ENCODE results near the gene SRRD. TPM values are rescaled to one million over a fixed set of nuclear protein-coding genes. Genes with fewer than 3 reads are reported as not detected.

Gene SRRD
- total RNA-seq, 1 experiment from 2014 or later: 37.1 TPM

GRCh38 chr22:26481112-26481693 lies 2.5 kb upstream of the SRRD start:
- no peak for DNase-seq (ENCODE audit: low read depth)

DNA sequence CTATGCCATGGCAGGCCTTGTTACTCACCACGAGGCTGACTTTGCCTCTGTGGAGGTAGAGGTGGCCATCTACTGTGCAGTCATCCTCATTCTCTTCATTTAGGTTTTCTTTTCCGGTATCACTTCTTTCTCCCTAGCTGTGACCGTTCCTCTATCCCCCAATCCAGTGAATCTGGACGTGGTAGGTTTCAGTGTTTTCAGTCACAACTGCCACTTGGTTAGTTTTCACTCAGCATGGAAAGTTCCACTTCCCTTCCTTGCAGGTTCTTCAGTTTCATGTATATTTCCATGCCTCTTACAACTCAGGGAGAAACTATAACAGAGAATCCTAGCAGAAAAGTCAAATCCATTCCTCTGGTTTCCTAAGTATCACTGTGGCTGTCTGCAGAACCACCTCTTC lies 2.0 kb upstream of the SRRD start:
- DNase-seq (ENCODE audit: low read depth): no peak

- DNase-seq (ENCODE audit: low read depth): no peak
Measured at GRCh38 chr22:26482161-26482560, 1.5 kb upstream of the SRRD start.

GRCh38 chr22:26483043-26483438 lies 636 bp upstream of the SRRD start:
- DNase-seq (ENCODE audit: low read depth): no peak

GRCh38 chr22:26484360-26484706 lies 656 bp downstream of the SRRD start:
- DNase-seq (ENCODE audit: low read depth): no peak

- DNase-seq (ENCODE audit: low read depth): no peak
Measured at GRCh38 chr22:26485013-26485412, 1.3 kb downstream of the SRRD start.

- no peak for DNase-seq (ENCODE audit: low read depth)
Measured at GRCh38 chr22:26485806-26486390, 2.2 kb downstream of the SRRD start.

DNA sequence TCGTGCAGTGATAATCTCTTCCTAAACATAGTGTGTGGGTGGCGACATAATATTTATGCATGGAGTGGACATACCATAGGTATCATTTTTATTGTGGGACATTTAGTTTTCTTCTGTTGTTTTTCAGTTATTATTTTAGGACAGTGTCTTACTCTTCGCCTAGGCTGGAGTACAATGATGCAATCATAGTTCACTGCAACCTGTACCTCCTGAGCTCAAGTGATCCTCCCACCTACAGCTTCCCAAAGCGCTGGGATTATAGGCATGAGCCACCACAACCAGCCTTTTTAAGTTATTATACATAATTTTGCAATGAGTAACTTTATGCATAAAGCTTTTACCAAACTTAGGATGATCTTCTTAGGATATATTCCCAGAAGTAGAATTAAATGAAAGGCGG lies 2.7 kb downstream of the SRRD start:
- DNase-seq (ENCODE audit: low read depth): no peak

- DNase-seq (ENCODE audit: low read depth): no peak
Measured at GRCh38 chr22:26487996-26488395, 4.3 kb downstream of the SRRD start.

DNA sequence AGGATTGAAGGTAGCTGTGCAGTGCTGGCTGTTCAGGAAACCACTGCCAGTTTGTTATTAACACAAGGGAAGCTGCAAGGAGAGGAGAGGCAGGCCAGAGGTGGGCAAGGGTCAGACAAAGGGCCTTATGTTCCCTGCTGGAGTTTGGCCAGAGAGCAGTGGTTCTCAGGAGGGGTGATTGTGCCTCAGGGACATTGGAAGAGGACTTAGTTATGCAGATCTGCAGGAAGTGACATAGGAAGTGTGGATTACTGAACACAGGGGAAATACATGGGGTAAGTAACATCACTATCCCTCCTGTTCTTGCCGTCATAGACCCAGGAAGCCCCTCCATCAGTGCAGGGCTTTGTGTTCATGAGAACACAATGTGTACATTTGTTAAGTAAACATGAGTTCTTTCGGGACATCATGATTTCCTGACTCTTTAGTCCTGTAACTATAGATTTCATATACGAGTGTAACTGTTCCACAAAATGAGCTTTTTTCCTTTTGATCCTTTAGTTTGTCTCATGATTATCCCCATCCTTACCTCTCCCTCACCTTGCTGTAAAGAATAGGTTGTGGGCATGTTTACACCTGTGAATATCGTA lies 5.9 kb downstream of the SRRD start:
- DNase-seq (ENCODE audit: low read depth): peak; percentile 49

DNA sequence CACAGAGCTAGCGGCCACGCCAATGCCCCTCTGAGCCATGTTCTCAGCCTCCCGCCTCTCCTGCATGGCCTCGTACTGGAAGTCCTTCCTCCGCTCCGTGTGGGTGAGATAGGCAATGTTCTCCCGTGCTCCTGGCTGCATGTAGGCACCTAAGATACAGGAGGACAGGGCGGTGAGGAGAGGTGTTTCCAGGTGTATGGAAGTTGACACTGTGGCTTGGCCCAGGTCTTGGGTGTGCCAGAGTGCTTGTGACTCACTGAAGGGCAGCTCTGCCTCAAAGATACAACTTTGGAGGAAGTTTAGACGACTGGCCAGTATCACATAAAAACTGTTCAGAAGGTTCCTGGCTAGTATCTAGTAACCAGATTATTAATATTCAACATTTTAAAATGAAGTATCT lies 8.5 kb downstream of the SRRD start:
- no peak for DNase-seq (ENCODE audit: low read depth)

GRCh38 chr22:26494506-26494905 lies 10.8 kb downstream of the SRRD start:
- no peak for DNase-seq (ENCODE audit: low read depth)

DNA sequence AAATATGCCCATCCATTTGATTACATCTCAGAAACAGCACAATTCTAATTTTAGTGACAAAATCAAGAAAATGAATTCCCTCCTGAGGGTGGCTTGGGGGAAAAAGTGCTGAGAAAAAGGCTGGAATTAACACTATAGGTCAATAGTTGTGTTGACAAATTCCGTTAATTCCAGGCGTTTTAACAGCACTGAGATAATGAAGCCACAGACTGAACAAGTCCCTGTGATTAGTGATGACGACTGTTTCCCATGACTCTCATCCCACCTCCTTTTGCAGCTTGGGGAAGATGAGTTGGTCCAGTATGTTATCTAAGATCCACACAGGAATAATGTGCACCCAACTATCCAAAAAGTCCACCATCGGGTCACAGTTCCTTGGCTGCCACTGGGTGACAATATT lies 12.8 kb downstream of the SRRD start:
- no peak for DNase-seq (ENCODE audit: low read depth)

GRCh38 chr22:26499188-26499703 lies 15.6 kb downstream of the SRRD start:
- DNase-seq (ENCODE audit: low read depth): no peak

DNA sequence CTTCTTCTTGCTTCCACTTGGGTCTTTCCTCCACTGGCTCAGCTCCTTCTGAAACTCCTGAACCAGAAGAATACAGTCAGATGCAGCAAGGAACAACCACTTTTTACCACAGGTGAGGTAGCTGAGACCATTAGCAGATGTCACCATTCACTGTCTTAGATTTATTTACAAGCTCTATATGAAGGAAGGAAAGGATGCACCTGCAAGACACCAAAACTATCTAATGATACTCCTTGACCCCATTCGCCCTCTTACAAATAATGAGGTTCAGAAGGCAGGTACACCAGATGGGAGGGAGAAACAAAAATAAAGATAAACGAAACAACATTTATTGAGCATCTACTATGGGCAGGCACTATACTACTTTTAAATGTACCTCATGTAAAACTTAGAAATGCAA lies 18.3 kb downstream of the SRRD start:
- no peak for DNase-seq (ENCODE audit: low read depth)

GRCh38 chr22:26502688-26503561 lies 19.2 kb downstream of the SRRD start:
- peak; percentile 81 for DNase-seq (ENCODE audit: low read depth)

DNA sequence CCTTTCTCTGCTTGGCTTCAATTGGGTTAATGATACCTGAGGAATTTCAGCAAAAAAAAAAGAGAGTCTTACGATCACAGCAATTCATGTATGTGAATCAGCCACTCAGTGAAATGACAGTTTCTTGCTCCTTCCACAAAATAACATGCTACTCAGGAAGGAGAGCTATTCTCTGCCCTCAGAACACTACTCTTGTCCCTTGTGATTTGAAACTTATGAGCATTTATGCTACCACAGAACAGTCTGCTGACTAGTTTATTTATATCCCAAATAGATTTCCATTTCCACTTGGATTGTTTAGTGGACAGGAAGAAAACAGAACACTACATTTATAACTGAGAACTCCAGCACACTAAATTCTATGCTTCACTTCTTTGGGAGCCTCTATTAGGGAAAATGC lies 20.1 kb downstream of the SRRD start:
- DNase-seq (ENCODE audit: low read depth): no peak

DNA sequence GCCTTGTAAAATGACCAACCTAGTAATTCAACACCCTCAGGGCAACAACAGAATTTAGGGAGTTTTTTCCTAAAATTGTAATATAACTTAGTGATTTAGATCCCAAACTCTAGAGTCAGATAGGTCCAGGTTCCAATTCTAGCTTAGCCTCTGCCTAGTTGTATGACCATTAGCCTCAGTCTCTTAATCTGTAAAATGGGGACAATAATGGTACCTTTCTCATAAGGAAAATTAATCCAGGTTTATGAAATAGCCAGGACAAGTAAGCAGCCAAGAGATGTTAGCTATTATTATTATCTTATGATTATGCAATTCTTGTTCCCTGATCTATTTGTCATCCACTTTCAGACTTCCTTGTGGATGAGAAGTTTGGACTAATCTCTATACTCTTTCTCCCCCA lies 24.5 kb downstream of the SRRD start:
- no peak for DNase-seq (ENCODE audit: low read depth)

DNA sequence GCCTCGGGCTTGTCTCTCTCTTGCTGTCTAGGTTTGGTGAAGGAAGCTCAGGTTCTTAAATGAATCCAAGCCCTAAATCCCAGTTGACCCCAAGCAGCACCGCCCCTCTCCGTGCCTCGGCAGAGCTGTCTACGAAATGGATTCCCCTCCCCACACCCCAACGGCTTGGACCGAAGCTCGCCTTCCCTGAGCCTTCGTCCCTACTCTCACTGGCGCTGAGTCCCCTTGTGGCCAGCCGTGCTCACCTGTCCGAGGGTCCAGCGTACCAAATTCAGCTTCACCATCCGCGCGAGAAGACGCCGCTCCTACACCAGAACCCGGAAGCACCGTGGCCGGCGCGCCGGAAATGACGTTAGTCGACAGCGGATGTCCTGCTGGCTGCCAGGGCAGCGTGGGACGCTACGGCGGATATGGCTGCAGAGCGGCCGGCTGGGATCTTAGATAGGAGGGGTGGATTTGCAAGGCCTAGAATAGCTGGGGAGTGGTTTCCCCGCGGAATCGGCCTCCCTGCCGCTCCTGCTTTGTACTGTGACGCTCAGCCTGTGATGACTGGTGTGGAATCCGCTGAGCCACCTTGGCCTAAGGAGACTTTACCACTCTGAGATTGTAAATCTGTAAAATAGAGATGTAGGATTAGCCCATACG lies 28.6 kb downstream of the SRRD start, which contains the start of gene TFIP11:
Gene TFIP11 (minus strand): TSS at position 325 of the 645 bp plus-strand sequence. CDS start 2,201 bp downstream, outside the sequence.
- DNase-seq (ENCODE audit: low read depth): peak; percentile 89

GRCh38 chr22:26513838-26514237 lies 30.2 kb downstream of the SRRD start:
- DNase-seq (ENCODE audit: low read depth): no peak

- DNase-seq (ENCODE audit: low read depth): no peak
Measured at GRCh38 chr22:26514419-26515161, 30.9 kb downstream of the SRRD start.
